Measurements from ENCODE around the gene IGFL2. TPM values are rescaled to one million over a fixed set of nuclear protein-coding genes. Genes with fewer than 3 reads are reported as not detected.

The IGFL2 gene
- total and polyA plus RNA-seq, 2 experiments from 2014 or later: not detected

DNA sequence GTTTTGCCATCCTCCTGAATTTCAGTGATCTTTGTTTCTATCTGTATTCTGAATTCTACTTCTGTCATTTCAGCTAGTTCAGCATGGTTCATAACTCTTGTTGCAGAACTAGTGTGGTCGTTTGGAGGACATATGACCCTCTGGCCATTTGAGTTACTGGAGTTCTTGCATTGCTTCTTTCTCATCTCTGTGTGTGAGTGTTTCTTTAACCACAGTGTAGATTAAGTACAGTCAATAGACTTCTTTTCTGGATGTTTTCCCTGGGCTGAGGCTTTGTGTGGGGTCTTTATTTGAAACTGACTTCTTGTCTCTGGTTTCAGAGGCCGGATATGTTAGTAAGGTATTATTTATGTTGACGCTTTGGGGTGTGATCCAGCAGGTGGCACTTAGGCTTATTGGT is 14.7 kb downstream of the IGFL2 start:
- H3K4me1 ChIP-seq (ENCODE audit: insufficient read depth): no peaks in the 10 kb centered on the region
- DNase-seq: no peak
- in situ Hi-C loops (cut with MboI): no loop called here
- peaks cover 29% of the 10 kb centered on the region for H3K27me3 ChIP-seq (replicated peaks; ENCODE audit: insufficient read depth)
- 19 to 36% methylated on average over 3 of the region's 3 CpGs for WGBS, 2 experiments (ENCODE audit: low coverage in 1 of 2, low lambda C conversion rate in 2 of 2, missing lambda C conversion rate in 2 of 2)
- no peaks in the 10 kb centered on the region for H4K20me1 ChIP-seq (ENCODE audit: insufficient read depth)
- H3K9me2 ChIP-seq (ENCODE audit: insufficient read depth): no peaks in the 10 kb centered on the region
- H3K36me3 ChIP-seq (ENCODE audit: low read depth): no peaks in the 10 kb centered on the region
- no peak overlapping the region for H3K9ac ChIP-seq
- no peaks in the 10 kb centered on the region for H3K79me2 ChIP-seq (ENCODE audit: insufficient read depth)
- H3K9me3 ChIP-seq (ENCODE audit: low read depth): no peaks in the 10 kb centered on the region
- H3K27ac ChIP-seq: no peak overlapping the region
- no peak overlapping the region for H2AFZ ChIP-seq
- TF ChIP-seq EZH2phosphoT487 (IDR thresholded peaks at IDR 0.05; ENCODE audit: insufficient read depth, low read depth) (no peak), EZH2 (IDR thresholded peaks at IDR 0.05; ENCODE audit: insufficient read depth, poor library complexity, severe bottlenecking) (no peak)
- H3F3A ChIP-seq (ENCODE audit: insufficient read depth): no peaks in the 10 kb centered on the region
- H3K4me3 ChIP-seq: no peak overlapping the region
- H3K4me2 ChIP-seq (ENCODE audit: unreplicated experiment): no peak overlapping the region

GRCh38 chr19:46173886-46174480 is 25.9 kb downstream of the IGFL2 start:
- Histone ChIP-seq H3K4me2 (ENCODE audit: unreplicated experiment) (no peak overlapping the region), H3K36me3 (ENCODE audit: low read depth) (no peaks in the 10 kb centered on the region), H3K9ac (no peak overlapping the region), H3F3A (ENCODE audit: insufficient read depth) (no peaks in the 10 kb centered on the region), H3K9me3 (ENCODE audit: low read depth) (no peaks in the 10 kb centered on the region), H3K27ac (no peak overlapping the region), H2AFZ (no peak overlapping the region), H3K9me2 (ENCODE audit: insufficient read depth) (no peaks in the 10 kb centered on the region), H3K4me1 (ENCODE audit: insufficient read depth) (no peaks in the 10 kb centered on the region), H3K4me3 (no peak overlapping the region), H4K20me1 (ENCODE audit: insufficient read depth) (no peaks in the 10 kb centered on the region), H3K27me3 (replicated peaks; ENCODE audit: insufficient read depth) (peaks cover 57% of the 10 kb centered on the region), H3K79me2 (ENCODE audit: insufficient read depth) (no peaks in the 10 kb centered on the region)
- WGBS, 2 experiments (ENCODE audit: low coverage in 1 of 2, low lambda C conversion rate in 2 of 2, missing lambda C conversion rate in 2 of 2): 36 to 46% methylated on average over 8 of the region's 8 CpGs
- in situ Hi-C loops (cut with MboI): no loop called here
- DNase-seq: no peak
- no peak for TF ChIP-seq EZH2phosphoT487 (IDR thresholded peaks at IDR 0.05; ENCODE audit: insufficient read depth, low read depth)
- no peak for TF ChIP-seq EZH2 (IDR thresholded peaks at IDR 0.05; ENCODE audit: insufficient read depth, poor library complexity, severe bottlenecking)

GRCh38 chr19:46176116-46176860 is 28.2 kb downstream of the IGFL2 start:
- H3K9ac ChIP-seq: no peak overlapping the region
- no peak for DNase-seq
- H3F3A ChIP-seq (ENCODE audit: insufficient read depth): peaks cover 15% of the 10 kb centered on the region
- no peak overlapping the region for H3K27ac ChIP-seq
- no peak overlapping the region for H2AFZ ChIP-seq
- no peak overlapping the region for H3K4me3 ChIP-seq
- H3K36me3 ChIP-seq (ENCODE audit: low read depth): no peaks in the 10 kb centered on the region
- no peak overlapping the region for H3K4me2 ChIP-seq (ENCODE audit: unreplicated experiment)
- H4K20me1 ChIP-seq (ENCODE audit: insufficient read depth): no peaks in the 10 kb centered on the region
- in situ Hi-C loops (cut with MboI): no loop called here
- TF ChIP-seq EZH2phosphoT487 (IDR thresholded peaks at IDR 0.05; ENCODE audit: insufficient read depth, low read depth): no peak
- TF ChIP-seq EZH2 (IDR thresholded peaks at IDR 0.05; ENCODE audit: insufficient read depth, poor library complexity, severe bottlenecking): no peak
- H3K9me3 ChIP-seq (ENCODE audit: low read depth): no peaks in the 10 kb centered on the region
- 68 to 72% methylated on average over 7 of the region's 7 CpGs for WGBS, 2 experiments (ENCODE audit: low coverage in 1 of 2, low lambda C conversion rate in 2 of 2, missing lambda C conversion rate in 2 of 2)
- H3K4me1 ChIP-seq (ENCODE audit: insufficient read depth): peaks cover 13% of the 10 kb centered on the region
- H3K27me3 ChIP-seq (replicated peaks; ENCODE audit: insufficient read depth): peaks cover 41% of the 10 kb centered on the region
- H3K79me2 ChIP-seq (ENCODE audit: insufficient read depth): no peaks in the 10 kb centered on the region
- no peaks in the 10 kb centered on the region for H3K9me2 ChIP-seq (ENCODE audit: insufficient read depth)

GRCh38 chr19:46179076-46179759 is 31.2 kb downstream of the IGFL2 start:
- Histone ChIP-seq H3K4me1 (ENCODE audit: insufficient read depth) (peaks cover 22% of the 10 kb centered on the region), H3K27me3 (replicated peaks; ENCODE audit: insufficient read depth) (peaks cover 22% of the 10 kb centered on the region; the same call in 1 of the 2 replicates), H3K9ac (no peak overlapping the region), H3K4me3 (no peak overlapping the region), H3K79me2 (ENCODE audit: insufficient read depth) (no peaks in the 10 kb centered on the region), H3F3A (ENCODE audit: insufficient read depth) (peaks cover 22% of the 10 kb centered on the region), H3K9me2 (ENCODE audit: insufficient read depth) (no peaks in the 10 kb centered on the region), H3K27ac (no peak overlapping the region), H4K20me1 (ENCODE audit: insufficient read depth) (no peaks in the 10 kb centered on the region), H2AFZ (no peak overlapping the region), H3K4me2 (ENCODE audit: unreplicated experiment) (no peak overlapping the region), H3K36me3 (ENCODE audit: low read depth) (no peaks in the 10 kb centered on the region), H3K9me3 (ENCODE audit: low read depth) (no peaks in the 10 kb centered on the region)
- in situ Hi-C loops (cut with MboI): no loop called here
- TF ChIP-seq EZH2phosphoT487 (IDR thresholded peaks at IDR 0.05; ENCODE audit: insufficient read depth, low read depth) (no peak), EZH2 (IDR thresholded peaks at IDR 0.05; ENCODE audit: insufficient read depth, poor library complexity, severe bottlenecking) (no peak)
- WGBS, 2 experiments (ENCODE audit: low coverage in 1 of 2, low lambda C conversion rate in 2 of 2, missing lambda C conversion rate in 2 of 2): 60 to 65% methylated on average over 8 to 9 of the region's 9 CpGs
- DNase-seq: no peak
